ENCODE measurements around the gene CAPN5.

CAPN5 gene

GRCh38 chr11:77167111-77167626 is 100.4 kb downstream of the CAPN5 start:
- no peak for DNase-seq (ENCODE audit: low spot score)
- no peak for FAIRE-seq

- FAIRE-seq = no peak
- no peak for DNase-seq (ENCODE audit: low spot score)
Observed at GRCh38 chr11:77167791-77168190, 101.0 kb downstream of the CAPN5 start.

- DNase-seq (ENCODE audit: low spot score) = no peak
- FAIRE-seq = no peak
Observed at GRCh38 chr11:77170107-77170506, 103.3 kb downstream of the CAPN5 start.

- FAIRE-seq = no peak
- DNase-seq (ENCODE audit: low spot score) = no peak
Observed at GRCh38 chr11:77171254-77171653, 104.5 kb downstream of the CAPN5 start.

- DNase-seq (ENCODE audit: low spot score) (no peak), FAIRE-seq (no peak)
Observed at GRCh38 chr11:77171885-77172665, 105.3 kb downstream of the CAPN5 start.

- FAIRE-seq (no peak), DNase-seq (ENCODE audit: low spot score) (no peak)
Observed at GRCh38 chr11:77172666-77172982, 105.9 kb downstream of the CAPN5 start.

GRCh38 chr11:77173494-77173893 is 106.7 kb downstream of the CAPN5 start:
- FAIRE-seq (no peak), DNase-seq (ENCODE audit: low spot score) (no peak)

- no peak for DNase-seq (ENCODE audit: low spot score)
Observed at GRCh38 chr11:77174559-77174958, 107.8 kb downstream of the CAPN5 start.

GRCh38 chr11:77175021-77175842 is 108.5 kb downstream of the CAPN5 start:
- DNase-seq (ENCODE audit: low spot score) (no peak), FAIRE-seq (no peak)

More at GRCh38 chr11:77174559-77174958, 107.8 kb downstream of the CAPN5 start:
- no peak for FAIRE-seq

All from RCC 7860 (cell line).